Testis (tissue), 3 donors: ENCODE measurements around the gene PPP2R2D. TPM values are rescaled to one million over a fixed set of nuclear protein-coding genes. Genes with fewer than 3 reads are reported as not detected.

Experiments
- DNase-seq: peaks from one replicate; pipeline ENCODE4 v3.0.0-alpha.2; 2019
- H3K27ac ChIP-seq, 2 donors: fragments of 200-600 bp; sonication (generic); one replicate each; pipeline ENCODE4 v1.5.1; 2019
- H3K27me3 ChIP-seq: fragments of 200-600 bp; sonication (generic); one replicate; pipeline ENCODE4 v1.5.1; 2019
- H3K36me3 ChIP-seq: fragments of 200-600 bp; sonication (generic); one replicate; pipeline ENCODE4 v1.5.1; 2017; ENCODE audit warnings: low read depth; ENCODE audit errors: missing control alignments
- H3K4me1 ChIP-seq: fragments of 200-600 bp; sonication (generic); one replicate; pipeline ENCODE4 v1.5.1; 2019
- H3K4me3 ChIP-seq, 2 donors: fragments of 200-600 bp; sonication (generic); one replicate each; pipeline ENCODE4 v1.5.1; 2017 to 2019
- H3K9me3 ChIP-seq: fragments of 200-600 bp; sonication (generic); one replicate; pipeline ENCODE4 v1.5.1; 2017
- CTCF ChIP-seq, 3 experiments: fragments of 450-650 bp in 2 of 3; fragments of 200-600 bp in 1 of 3; sonication (generic) in 1 of 3; IDR thresholded peaks; one replicate each; pipeline ENCODE4 v1.5.1; 2016 to 2019; ENCODE audit warnings: antibody characterized with exemption in 3 of 3, mild to moderate bottlenecking in 2 of 3, moderate library complexity in 1 of 3
- POLR2A ChIP-seq: fragments of 450-650 bp; IDR thresholded peaks from one replicate; pipeline ENCODE4 v1.6.1; 2017; ENCODE audit warnings: antibody characterized with exemption, mild to moderate bottlenecking, moderate library complexity
- WGBS, 2 donors: methylation state at CpG; one replicate each; pipeline ENCODE4 v1.1.5; 2018; 5-methylcytosine and 5-hydroxymethylcytosine counted together
- intact Hi-C: fragments of 100-400 bp; cut with DNase I; formaldehyde crosslinking; loops from one replicate; pipeline ENCODE4 v1.15.1; 2023; ENCODE audit warnings: low total_unique reads
- polyA plus RNA-seq: library from polyadenylated mRNA; stranded (reverse); fragments of 350-450 nt; fragmentation: Illumina TruSeq; extraction: RNeasy Lipid Tissue Mini Kit (QIAGEN cat#74804); gene quantifications from one replicate; pipeline ENCODE4 v1.2.3, GENCODE V29; 2014; ENCODE audit warnings: low read depth, low replicate concordance; ENCODE audit not compliant: insufficient read depth
- total RNA-seq, 2 donors: library from RNA; depleted of rRNA; stranded (reverse); fragments of >200 nt; gene quantifications; one replicate each; pipeline ENCODE4 v1.2.3, GENCODE V29; 2016

The PPP2R2D gene
- total and polyA plus RNA-seq, 3 donors from 2014 or later: 34.9 to 49.2 (median 48.5) TPM

DNA sequence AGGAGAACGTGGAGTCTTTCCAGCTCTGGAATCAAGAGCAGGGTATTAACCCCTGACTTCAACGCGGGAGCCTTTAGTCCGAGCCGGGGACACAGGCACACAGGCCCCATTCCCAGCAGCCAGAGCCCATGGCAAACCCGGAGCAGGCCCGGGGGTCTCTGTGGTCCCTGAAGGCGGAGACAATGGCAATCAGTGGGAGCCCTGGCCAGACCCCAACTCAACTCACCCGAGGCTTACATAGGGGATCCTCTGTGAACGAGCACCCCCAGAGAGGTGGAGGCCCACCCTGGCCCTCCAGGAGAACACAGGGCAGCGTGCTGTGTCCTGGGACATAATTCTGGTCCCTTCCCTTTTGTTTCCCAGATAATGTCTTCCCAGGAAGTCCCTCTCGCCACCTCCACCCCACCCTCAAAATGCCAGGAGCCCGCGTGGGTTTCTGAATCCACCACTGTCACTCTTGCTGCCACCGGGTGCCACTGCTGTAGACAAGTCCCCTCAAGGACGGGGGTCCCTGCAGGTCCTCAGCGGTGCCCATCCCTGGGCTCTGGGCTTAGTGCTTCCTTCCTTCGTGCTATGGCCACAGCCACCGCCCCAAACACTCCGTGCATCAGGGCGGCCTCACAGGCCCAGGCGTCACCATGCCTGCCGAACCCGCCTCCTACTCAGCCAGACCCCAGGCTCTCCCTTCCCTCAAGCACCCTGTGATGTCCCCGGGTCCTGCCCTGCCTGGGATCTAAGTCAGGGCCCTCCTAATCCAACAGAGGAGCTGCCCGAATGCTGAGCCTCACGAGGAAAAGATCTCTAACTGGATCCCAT lies 28.6 kb upstream of the PPP2R2D start:
- Histone ChIP-seq H3K4me1 (peaks cover 7% of the 10 kb centered on the region), H3K27me3 (no peaks in the 10 kb centered on the region), H3K36me3 (no peaks in the 10 kb centered on the region), H3K27ac (no peak overlapping the region), H3K4me3 (no peak overlapping the region), H3K9me3 (no peaks in the 10 kb centered on the region)
- intact Hi-C loops: no loop called here
- 89% methylated on average over 16 to 27 of the region's 27 CpGs for WGBS, 2 donors
- TF ChIP-seq POLR2A (no peak), CTCF (IDR thresholded peaks at IDR 0.05) (no peak)
- DNase-seq: no peak

DNA sequence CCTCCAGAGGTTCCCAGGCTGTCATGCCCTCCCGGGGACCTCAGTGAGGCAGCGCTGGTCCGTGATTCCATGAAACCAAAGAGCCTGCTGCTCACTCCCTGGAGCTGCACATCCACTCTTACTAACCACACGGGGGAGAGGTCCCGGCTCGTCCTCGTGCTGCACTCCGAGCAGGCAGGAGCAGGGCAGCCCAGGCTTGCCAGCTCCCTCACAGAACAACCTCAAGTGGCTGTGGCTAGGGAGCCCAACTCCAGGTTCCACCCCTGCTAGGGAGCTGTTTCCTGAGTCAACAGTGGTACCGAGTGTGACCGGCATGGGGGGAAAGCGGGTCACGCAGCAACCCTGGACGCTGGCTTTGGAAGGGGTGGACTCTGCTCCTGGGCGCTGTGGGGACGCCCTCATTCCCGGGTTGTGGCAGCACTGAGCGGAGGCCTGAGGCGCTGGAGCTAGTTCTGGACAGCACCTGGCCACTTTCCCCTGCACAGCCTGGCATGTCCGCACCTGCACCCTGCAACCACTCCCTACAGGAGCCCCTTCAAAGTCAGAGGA lies 27.9 kb upstream of the PPP2R2D start:
- TF ChIP-seq POLR2A (no peak), CTCF (IDR thresholded peaks at IDR 0.05) (peak in 1 of 3 experiments; percentile 4)
- H3K27me3 ChIP-seq: no peaks in the 10 kb centered on the region
- 76 to 90% methylated on average over 4 to 19 of the region's 19 CpGs for WGBS, 2 donors
- H3K4me3 ChIP-seq: no peak overlapping the region
- no peak for DNase-seq
- H3K9me3 ChIP-seq: no peaks in the 10 kb centered on the region
- H3K27ac ChIP-seq: no peak overlapping the region
- no peaks in the 10 kb centered on the region for H3K36me3 ChIP-seq
- H3K4me1 ChIP-seq: peaks cover 7% of the 10 kb centered on the region
- intact Hi-C loops: no loop called here

DNA sequence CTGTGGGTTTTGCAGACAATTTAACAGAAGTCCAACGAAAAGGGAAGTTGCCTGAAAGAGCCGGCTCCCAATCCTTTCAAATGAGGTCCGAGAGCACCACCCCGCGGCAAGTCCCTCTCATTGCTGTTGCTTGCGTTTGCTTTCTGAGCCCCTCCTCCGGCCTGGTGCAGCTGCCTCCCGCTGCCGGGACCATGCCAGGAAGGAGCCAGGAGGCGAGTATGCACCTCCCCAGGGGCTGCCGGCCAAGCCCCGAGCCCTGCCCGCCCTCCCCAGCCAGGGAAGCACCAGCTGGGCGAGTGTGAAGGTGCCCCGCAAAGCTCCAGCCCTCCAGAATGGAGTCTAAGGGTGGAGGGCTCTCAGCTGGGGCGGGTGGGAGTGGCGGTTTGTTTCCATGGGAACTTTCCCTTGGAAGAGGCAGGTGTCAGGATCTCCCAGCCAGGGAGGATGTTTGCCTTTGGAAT lies 25.8 kb upstream of the PPP2R2D start:
- Histone ChIP-seq H3K27me3 (no peaks in the 10 kb centered on the region), H3K4me3 (peak overlapping the region in 1 of 2 donors; percentile 24), H3K4me1 (peaks cover 7% of the 10 kb centered on the region), H3K27ac (no peak overlapping the region), H3K36me3 (no peaks in the 10 kb centered on the region), H3K9me3 (no peaks in the 10 kb centered on the region)
- TF ChIP-seq CTCF (IDR thresholded peaks at IDR 0.05): peak; percentile 31 to 66 (median 62)
- no peak for TF ChIP-seq POLR2A
- 0 to 9% methylated on average over 5 to 17 of the region's 17 CpGs for WGBS, 2 donors
- intact Hi-C loops: no loop called here
- peak; percentile 89 for DNase-seq

- H3K27ac ChIP-seq: no peak overlapping the region
- peak overlapping the region in 1 of 2 donors; percentile 24 for H3K4me3 ChIP-seq
- no peaks in the 10 kb centered on the region for H3K9me3 ChIP-seq
- peaks cover 7% of the 10 kb centered on the region for H3K4me1 ChIP-seq
- no peaks in the 10 kb centered on the region for H3K27me3 ChIP-seq
- TF ChIP-seq CTCF (IDR thresholded peaks at IDR 0.05): no peak
- TF ChIP-seq POLR2A: no peak
- H3K36me3 ChIP-seq: no peaks in the 10 kb centered on the region
- no peak for DNase-seq
- intact Hi-C loops: no loop called here
- WGBS, 2 donors: 64 to 75% methylated on average over 7 to 10 of the region's 10 CpGs
Observed at GRCh38 chr10:131875501-131875900, 25.3 kb upstream of the PPP2R2D start.
